ENCODE measurements around the gene IFT20. TPM values are rescaled to one million over a fixed set of nuclear protein-coding genes. Genes with fewer than 3 reads are reported as not detected.
A peak's percentile ranks its signal among the peaks of the same experiment; 100 is the strongest.

IFT20 gene
- total RNA-seq, 1 experiment from 2014 or later = 21.0 TPM

DNA sequence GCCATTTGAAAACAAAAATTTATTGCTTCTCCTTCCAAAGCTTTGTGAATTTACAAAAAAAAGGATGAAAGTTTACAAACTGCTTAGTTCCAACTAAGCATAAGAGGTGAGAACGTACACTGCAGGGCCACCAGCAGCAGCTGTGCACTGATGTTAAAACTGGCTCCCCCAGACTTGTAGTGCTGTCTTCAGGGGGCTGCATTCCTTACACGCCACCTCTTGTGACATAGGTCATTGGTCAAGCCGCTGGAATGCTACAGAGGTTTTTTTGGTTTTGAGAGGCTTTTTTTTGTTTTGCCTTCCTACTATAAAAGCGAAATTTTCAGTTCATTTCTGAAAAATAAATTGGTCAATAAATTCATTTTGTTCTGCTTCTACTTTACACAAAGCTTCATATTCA lies 6.9 kb downstream of the IFT20 start:
- no CpG with 5 or more reads among the region's 4 CpGs for WGBS (ENCODE audit: extremely low coverage, insufficient read length, low lambda C conversion rate)
- TF ChIP-seq, protein P1, sequence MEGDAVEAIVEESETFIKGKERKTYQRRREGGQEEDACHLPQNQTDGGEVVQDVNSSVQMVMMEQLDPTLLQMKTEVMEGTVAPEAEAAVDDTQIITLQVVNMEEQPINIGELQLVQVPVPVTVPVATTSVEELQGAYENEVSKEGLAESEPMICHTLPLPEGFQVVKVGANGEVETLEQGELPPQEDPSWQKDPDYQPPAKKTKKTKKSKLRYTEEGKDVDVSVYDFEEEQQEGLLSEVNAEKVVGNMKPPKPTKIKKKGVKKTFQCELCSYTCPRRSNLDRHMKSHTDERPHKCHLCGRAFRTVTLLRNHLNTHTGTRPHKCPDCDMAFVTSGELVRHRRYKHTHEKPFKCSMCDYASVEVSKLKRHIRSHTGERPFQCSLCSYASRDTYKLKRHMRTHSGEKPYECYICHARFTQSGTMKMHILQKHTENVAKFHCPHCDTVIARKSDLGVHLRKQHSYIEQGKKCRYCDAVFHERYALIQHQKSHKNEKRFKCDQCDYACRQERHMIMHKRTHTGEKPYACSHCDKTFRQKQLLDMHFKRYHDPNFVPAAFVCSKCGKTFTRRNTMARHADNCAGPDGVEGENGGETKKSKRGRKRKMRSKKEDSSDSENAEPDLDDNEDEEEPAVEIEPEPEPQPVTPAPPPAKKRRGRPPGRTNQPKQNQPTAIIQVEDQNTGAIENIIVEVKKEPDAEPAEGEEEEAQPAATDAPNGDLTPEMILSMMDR (conservative IDR thresholded peaks at IDR 0.05) = no peak
- Histone ChIP-seq H2BK5ac (ENCODE audit: insufficient read length, low read length) (no peak overlapping the region), H3K23me2 (ENCODE audit: insufficient read length, low read depth, low read length, poor library complexity, severe bottlenecking) (no peaks in the 10 kb centered on the region), H2BK15ac (ENCODE audit: low read depth, low read length) (no peak overlapping the region), H4K8ac (replicated peaks; ENCODE audit: insufficient read length, low read depth, low read length) (no peak overlapping the region), H3K9ac (ENCODE audit: extremely low read depth, insufficient read length, low read length) (no peak overlapping the region), H3K79me1 (ENCODE audit: insufficient read depth, low read depth, low read length, poor library complexity, severe bottlenecking) (peaks cover 9% of the 10 kb centered on the region), H3K27me3 (ENCODE audit: insufficient read depth, low read length) (no peaks in the 10 kb centered on the region), H3K27ac (ENCODE audit: insufficient read length, low read depth, low read length) (no peak overlapping the region), H3K23ac (ENCODE audit: insufficient read length, low read depth, low read length) (no peak overlapping the region), H2BK120ac (ENCODE audit: low read depth, low read length, poor library complexity, severe bottlenecking) (no peak overlapping the region), H3K14ac (ENCODE audit: insufficient read depth, low read length) (no peak overlapping the region), H3K4me1 (ENCODE audit: insufficient read depth, low read length) (no peaks in the 10 kb centered on the region), H3T11ph (ENCODE audit: low read length) (no peak overlapping the region), H4K20me1 (ENCODE audit: control insufficient read depth, insufficient read depth, insufficient read length) (peaks cover 3% of the 10 kb centered on the region), H3K18ac (ENCODE audit: insufficient read length, low read depth, low read length) (no peak overlapping the region), H2BK12ac (ENCODE audit: insufficient read length, low read depth, low read length) (no peak overlapping the region), H4K5ac (ENCODE audit: insufficient read length, low read depth, low read length) (no peak overlapping the region), H2AFZ (ENCODE audit: low read length) (no peak overlapping the region), H3K9me3 (ENCODE audit: control insufficient read depth, low read depth, low read length) (no peaks in the 10 kb centered on the region), H2BK20ac (ENCODE audit: low read depth, low read length, poor library complexity, severe bottlenecking) (no peak overlapping the region), H3K4ac (ENCODE audit: low read depth, low read length) (no peak overlapping the region), H3K4me2 (ENCODE audit: insufficient read depth, insufficient read length, low read length) (no peak overlapping the region), H2AK5ac (ENCODE audit: insufficient read length, low read length) (no peak overlapping the region), H3K56ac (ENCODE audit: insufficient read length, low read depth, low read length) (no peak overlapping the region), H4K91ac (ENCODE audit: insufficient read length, low read depth, low read length) (no peak overlapping the region), H3K79me2 (ENCODE audit: insufficient read depth, low read length) (peaks cover 18% of the 10 kb centered on the region; the same call in 1 of the 2 replicates)
- Mint-ChIP-seq H3K4me3 (no peak overlapping the region), H3K4me1 (peaks cover 0 to 3% of the 10 kb centered on the region in 2 experiments; a peak in 1 of 4 replicates), H3K27me3 (ENCODE audit: low read depth) (no peaks in the 10 kb centered on the region), H3K27ac (no peak overlapping the region), H3K36me3 (ENCODE audit: insufficient read depth in 1 of 3, low read depth in 3 of 3) (peaks cover 22 to 44% (median 40%) of the 10 kb centered on the region in 3 experiments; a peak in 6 of 7 replicates), H3K9me3 (no peaks in the 10 kb centered on the region)
- DNase-seq = peak; percentile 24
